Astrocyte (in vitro differentiated cells and primary cell): ENCODE results near the gene KCNC1. TPM values are rescaled to one million over a fixed set of nuclear protein-coding genes. Genes with fewer than 3 reads are reported as not detected.

Source experiments
- DNase-seq: peaks from one replicate; pipeline ENCODE4 v3.0.0-alpha.2; 2010; ENCODE audit warnings: low read depth
- FAIRE-seq: peaks from 2 replicates; lab custom pipeline; 2011; peaks lifted over from hg19 to GRCh38; lab: Jason Lieb, UNC
- H2AFZ ChIP-seq: 2 replicates; pipeline ENCODE4 v1.6.0; 2012; ENCODE audit warnings: low read depth, low read length, inconsistent platforms
- H3K27ac ChIP-seq: 2 replicates; pipeline ENCODE4 v1.5.1; 2011; ENCODE audit warnings: low read depth, low read length, inconsistent platforms
- H3K27me3 ChIP-seq: 2 replicates; pipeline ENCODE4 v1.6.0; 2011; ENCODE audit warnings: low read length, inconsistent platforms; ENCODE audit not compliant: insufficient read depth
- H3K36me3 ChIP-seq: 2 replicates; pipeline ENCODE4 v1.5.1; 2011; ENCODE audit warnings: low read length, inconsistent platforms; ENCODE audit not compliant: insufficient read depth
- H3K4me1 ChIP-seq: 2 replicates; pipeline ENCODE4 v1.5.1; 2011; ENCODE audit warnings: low read length, inconsistent platforms; ENCODE audit not compliant: insufficient read depth
- H3K4me2 ChIP-seq: 2 replicates; pipeline ENCODE4 v1.6.0; 2012; ENCODE audit warnings: low read length, inconsistent platforms
- H3K4me3 ChIP-seq: 2 replicates; pipeline ENCODE4 v1.5.1; 2011; ENCODE audit warnings: low read depth, mild to moderate bottlenecking, low read length, inconsistent platforms; ENCODE audit not compliant: insufficient read depth
- H3K79me2 ChIP-seq: 2 replicates; pipeline ENCODE4 v1.6.0; 2012; ENCODE audit warnings: mild to moderate bottlenecking, low read length, inconsistent platforms; ENCODE audit not compliant: insufficient read depth
- H3K9ac ChIP-seq: 2 replicates; pipeline ENCODE4 v1.6.0; 2012; ENCODE audit warnings: mild to moderate bottlenecking, low read length, inconsistent platforms
- H3K9me3 ChIP-seq: 2 replicates; pipeline ENCODE4 v1.5.1; 2012; ENCODE audit warnings: low read depth, mild to moderate bottlenecking, low read length, inconsistent platforms; ENCODE audit not compliant: insufficient read depth
- H4K20me1 ChIP-seq: 2 replicates; pipeline ENCODE4 v1.6.0; 2012; ENCODE audit warnings: low read length, inconsistent platforms; ENCODE audit not compliant: insufficient read depth
- H3K27ac Mint-ChIP-seq: one replicate; pipeline ENCODE4 v1.8.0; 2021; ENCODE audit warnings: mild to moderate bottlenecking, mixed read lengths; ENCODE audit not compliant: unreplicated experiment
- H3K27me3 Mint-ChIP-seq: one replicate; pipeline ENCODE4 v1.8.0; 2021; ENCODE audit warnings: low read depth, mixed read lengths; ENCODE audit not compliant: unreplicated experiment
- H3K36me3 Mint-ChIP-seq: one replicate; pipeline ENCODE4 v1.8.0; 2021; ENCODE audit warnings: low read depth, mixed read lengths; ENCODE audit not compliant: unreplicated experiment
- H3K4me1 Mint-ChIP-seq: one replicate; pipeline ENCODE4 v1.8.0; 2021; ENCODE audit warnings: low read depth, mixed read lengths; ENCODE audit not compliant: unreplicated experiment
- H3K4me3 Mint-ChIP-seq: one replicate; pipeline ENCODE4 v1.8.0; 2021; ENCODE audit warnings: mild to moderate bottlenecking, moderate library complexity, mixed read lengths; ENCODE audit not compliant: unreplicated experiment
- H3K9me3 Mint-ChIP-seq: one replicate; pipeline ENCODE4 v1.8.0; 2021; ENCODE audit warnings: mild to moderate bottlenecking, mixed read lengths; ENCODE audit not compliant: unreplicated experiment
- EZH2 ChIP-seq: IDR thresholded peaks from 2 replicates; pipeline ENCODE4 v1.6.1; 2012; ENCODE audit warnings: mild to moderate bottlenecking, low read length, inconsistent platforms; ENCODE audit not compliant: insufficient read depth
- total RNA-seq: library from RNA; stranded (reverse); gene quantifications from 2 replicates; pipeline ENCODE4 v1.2.1, GENCODE V29; 2021
- TF ChIP-seq, protein P1 (sequence below): IDR thresholded peaks from 2 replicates; pipeline ENCODE4 v1.5.1; 2011; ENCODE audit warnings: low read depth, mild to moderate bottlenecking, inconsistent platforms, low read length, moderate library complexity; ENCODE audit not compliant: insufficient read depth

The KCNC1 gene
- total RNA-seq, 1 donor from 2014 or later = 0.05 TPM

DNA sequence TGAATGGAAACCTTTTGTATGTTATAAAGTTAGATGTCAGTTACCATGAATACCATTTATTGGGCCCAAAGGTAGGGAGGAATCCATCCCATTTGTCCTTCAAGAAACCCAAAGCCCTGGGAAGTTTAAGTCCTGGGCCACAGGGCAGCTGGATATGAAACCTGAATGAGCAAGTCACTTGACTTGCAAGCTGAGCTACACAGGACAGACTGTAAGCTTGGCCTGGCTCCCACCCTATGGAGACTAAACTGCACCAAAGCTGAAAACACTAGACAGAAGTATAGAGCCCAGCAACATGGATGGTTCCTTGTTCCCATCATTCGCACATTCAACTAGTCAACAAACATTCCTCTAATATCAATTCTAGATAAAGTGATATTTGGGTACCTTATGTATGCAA is 71.3 kb downstream of the KCNC1 start:
- Histone ChIP-seq H3K36me3 (no peaks in the 10 kb centered on the region), H3K4me1 (no peaks in the 10 kb centered on the region), H3K27ac (no peak overlapping the region), H3K79me2 (no peaks in the 10 kb centered on the region), H2AFZ (no peak overlapping the region), H3K9me3 (no peaks in the 10 kb centered on the region), H3K4me2 (no peak overlapping the region), H3K27me3 (no peaks in the 10 kb centered on the region), H3K9ac (no peak overlapping the region), H3K4me3 (no peak overlapping the region), H4K20me1 (no peaks in the 10 kb centered on the region)
- Mint-ChIP-seq H3K27ac (no peak overlapping the region), H3K4me3 (no peak overlapping the region), H3K36me3 (no peaks in the 10 kb centered on the region), H3K27me3 (peaks cover 3% of the 10 kb centered on the region), H3K4me1 (peaks cover 4% of the 10 kb centered on the region), H3K9me3 (no peaks in the 10 kb centered on the region)
- no peak for FAIRE-seq
- TF ChIP-seq, protein P1, sequence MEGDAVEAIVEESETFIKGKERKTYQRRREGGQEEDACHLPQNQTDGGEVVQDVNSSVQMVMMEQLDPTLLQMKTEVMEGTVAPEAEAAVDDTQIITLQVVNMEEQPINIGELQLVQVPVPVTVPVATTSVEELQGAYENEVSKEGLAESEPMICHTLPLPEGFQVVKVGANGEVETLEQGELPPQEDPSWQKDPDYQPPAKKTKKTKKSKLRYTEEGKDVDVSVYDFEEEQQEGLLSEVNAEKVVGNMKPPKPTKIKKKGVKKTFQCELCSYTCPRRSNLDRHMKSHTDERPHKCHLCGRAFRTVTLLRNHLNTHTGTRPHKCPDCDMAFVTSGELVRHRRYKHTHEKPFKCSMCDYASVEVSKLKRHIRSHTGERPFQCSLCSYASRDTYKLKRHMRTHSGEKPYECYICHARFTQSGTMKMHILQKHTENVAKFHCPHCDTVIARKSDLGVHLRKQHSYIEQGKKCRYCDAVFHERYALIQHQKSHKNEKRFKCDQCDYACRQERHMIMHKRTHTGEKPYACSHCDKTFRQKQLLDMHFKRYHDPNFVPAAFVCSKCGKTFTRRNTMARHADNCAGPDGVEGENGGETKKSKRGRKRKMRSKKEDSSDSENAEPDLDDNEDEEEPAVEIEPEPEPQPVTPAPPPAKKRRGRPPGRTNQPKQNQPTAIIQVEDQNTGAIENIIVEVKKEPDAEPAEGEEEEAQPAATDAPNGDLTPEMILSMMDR = no peak
- TF ChIP-seq EZH2 = no peak
- DNase-seq = no peak

DNA sequence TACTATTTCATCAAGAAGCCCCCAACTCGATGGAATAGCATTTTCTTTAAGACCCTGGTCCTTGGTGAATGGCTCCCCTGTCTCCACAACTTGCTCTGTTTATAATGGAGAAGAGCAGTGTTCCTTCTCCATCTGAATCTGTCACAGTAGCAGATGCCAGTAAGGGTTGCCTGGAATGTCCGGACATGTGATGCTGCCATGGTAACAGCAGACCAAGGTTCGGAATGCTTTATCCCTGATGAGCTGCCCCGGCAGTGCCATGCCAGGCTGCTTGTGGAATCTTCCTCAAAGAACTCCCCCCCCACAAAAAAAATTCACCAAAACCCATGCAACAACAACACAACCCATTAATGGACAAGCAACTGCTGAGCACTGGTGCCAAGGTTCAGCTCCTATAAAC is 72.5 kb downstream of the KCNC1 start:
- Mint-ChIP-seq H3K27me3 (peaks cover 3% of the 10 kb centered on the region), H3K27ac (no peak overlapping the region), H3K36me3 (no peaks in the 10 kb centered on the region), H3K4me1 (peaks cover 4% of the 10 kb centered on the region), H3K9me3 (no peaks in the 10 kb centered on the region), H3K4me3 (no peak overlapping the region)
- Histone ChIP-seq H3K9me3 (no peaks in the 10 kb centered on the region), H3K27me3 (no peaks in the 10 kb centered on the region), H2AFZ (no peak overlapping the region), H3K79me2 (no peaks in the 10 kb centered on the region), H3K4me2 (no peak overlapping the region), H4K20me1 (peaks cover 9% of the 10 kb centered on the region), H3K27ac (no peak overlapping the region), H3K4me1 (no peaks in the 10 kb centered on the region), H3K36me3 (no peaks in the 10 kb centered on the region), H3K9ac (no peak overlapping the region), H3K4me3 (no peak overlapping the region)
- DNase-seq (no peak), FAIRE-seq (no peak)
- TF ChIP-seq, protein P1 = no peak
- no peak for TF ChIP-seq EZH2

DNA sequence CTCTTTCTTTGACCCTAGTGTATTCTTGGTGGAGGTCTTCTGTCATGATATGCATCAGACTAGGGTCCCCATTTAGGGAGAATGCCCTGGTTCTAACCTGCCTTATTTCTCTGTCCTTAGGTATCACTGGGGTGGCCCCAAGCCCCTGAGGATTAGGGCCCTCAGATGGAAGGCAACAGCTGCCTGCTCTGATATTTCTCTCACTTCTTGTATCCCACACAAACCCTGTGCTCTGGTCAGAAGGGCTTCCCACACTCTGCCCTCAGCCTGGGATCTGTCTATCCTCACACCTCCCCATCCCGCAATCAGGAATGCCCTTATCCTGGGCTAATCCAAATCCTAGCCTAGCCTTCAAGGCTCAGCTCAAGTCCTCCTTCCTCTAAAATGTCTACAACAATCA is 75.5 kb downstream of the KCNC1 start:
- no peak overlapping the region for H3K4me2 ChIP-seq
- H4K20me1 ChIP-seq = peaks cover 9% of the 10 kb centered on the region
- FAIRE-seq (no peak), DNase-seq (no peak)
- Mint-ChIP-seq H3K36me3 (no peaks in the 10 kb centered on the region), H3K9me3 (no peaks in the 10 kb centered on the region), H3K4me3 (no peak overlapping the region), H3K27ac (no peak overlapping the region), H3K27me3 (peaks cover 5% of the 10 kb centered on the region), H3K4me1 (no peaks in the 10 kb centered on the region)
- H3K36me3 ChIP-seq = no peaks in the 10 kb centered on the region
- no peak overlapping the region for H2AFZ ChIP-seq
- no peaks in the 10 kb centered on the region for H3K79me2 ChIP-seq
- peaks cover 10% of the 10 kb centered on the region for H3K4me1 ChIP-seq
- no peaks in the 10 kb centered on the region for H3K9me3 ChIP-seq
- no peak overlapping the region for H3K27ac ChIP-seq
- no peak overlapping the region for H3K9ac ChIP-seq
- H3K27me3 ChIP-seq = no peaks in the 10 kb centered on the region
- H3K4me3 ChIP-seq = no peak overlapping the region
- TF ChIP-seq, protein P1 = no peak
- no peak for TF ChIP-seq EZH2
